Vagina (tissue), 2 donors: Measurements from ENCODE around the gene UCMA.

Source experiments
- POLR2A ChIP-seq, 2 donors: fragments of 450-650 bp; IDR thresholded peaks; one replicate each; pipeline ENCODE4 v1.6.1; 2017; ENCODE audit warnings: antibody characterized with exemption in 2 of 2, mild to moderate bottlenecking in 2 of 2, moderate library complexity in 2 of 2
- TF ChIP-seq, protein P1 (sequence below), 3 experiments: fragments of 450-650 bp in 2 of 3; fragments of 200-600 bp in 1 of 3; sonication (generic) in 1 of 3; IDR thresholded peaks; one replicate each; pipeline ENCODE4 v1.5.1; 2017 to 2019; ENCODE audit warnings: antibody characterized with exemption in 3 of 3, mild to moderate bottlenecking in 2 of 3, moderate library complexity in 2 of 3

GRCh38 chr10:13233358-13233757 is 816 bp downstream of the UCMA start:
- no peak for TF ChIP-seq POLR2A (IDR thresholded peaks at IDR 0.05)
- TF ChIP-seq, protein P1, sequence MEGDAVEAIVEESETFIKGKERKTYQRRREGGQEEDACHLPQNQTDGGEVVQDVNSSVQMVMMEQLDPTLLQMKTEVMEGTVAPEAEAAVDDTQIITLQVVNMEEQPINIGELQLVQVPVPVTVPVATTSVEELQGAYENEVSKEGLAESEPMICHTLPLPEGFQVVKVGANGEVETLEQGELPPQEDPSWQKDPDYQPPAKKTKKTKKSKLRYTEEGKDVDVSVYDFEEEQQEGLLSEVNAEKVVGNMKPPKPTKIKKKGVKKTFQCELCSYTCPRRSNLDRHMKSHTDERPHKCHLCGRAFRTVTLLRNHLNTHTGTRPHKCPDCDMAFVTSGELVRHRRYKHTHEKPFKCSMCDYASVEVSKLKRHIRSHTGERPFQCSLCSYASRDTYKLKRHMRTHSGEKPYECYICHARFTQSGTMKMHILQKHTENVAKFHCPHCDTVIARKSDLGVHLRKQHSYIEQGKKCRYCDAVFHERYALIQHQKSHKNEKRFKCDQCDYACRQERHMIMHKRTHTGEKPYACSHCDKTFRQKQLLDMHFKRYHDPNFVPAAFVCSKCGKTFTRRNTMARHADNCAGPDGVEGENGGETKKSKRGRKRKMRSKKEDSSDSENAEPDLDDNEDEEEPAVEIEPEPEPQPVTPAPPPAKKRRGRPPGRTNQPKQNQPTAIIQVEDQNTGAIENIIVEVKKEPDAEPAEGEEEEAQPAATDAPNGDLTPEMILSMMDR (IDR thresholded peaks at IDR 0.05), result no peak
